Activated naive CD4-positive, alpha-beta T cell treated with anti-CD3 and anti-CD28 coated beads, Interleukin-2, amount 50 U/mL, for 16 hours (primary cell): ENCODE data around the gene RPTOR.

Experiments
- DNase-seq: peaks from one replicate; pipeline ENCODE4 v3.0.0-alpha.2; 2020

The RPTOR gene

DNA sequence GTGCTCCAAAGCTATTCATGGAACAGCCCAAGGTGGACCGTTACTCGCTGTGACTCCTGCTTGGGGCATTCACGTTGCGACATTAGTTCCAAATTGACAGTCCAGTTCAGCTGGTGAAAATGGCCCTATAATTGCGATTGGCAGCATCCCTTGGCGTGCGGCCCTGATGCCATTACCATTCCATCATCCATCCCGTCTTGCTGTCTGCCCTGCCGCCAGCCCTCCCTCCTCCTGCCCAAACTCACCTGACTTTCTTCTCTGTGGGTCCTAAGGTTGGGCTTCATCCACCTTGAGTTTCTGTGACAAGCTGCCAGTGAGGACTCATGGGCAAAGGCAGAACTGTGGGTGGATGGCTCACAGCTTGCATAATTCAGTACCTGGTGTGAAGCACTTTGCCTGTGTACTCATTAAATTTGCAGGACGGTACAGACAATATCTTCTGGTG lies 104.6 kb downstream of the RPTOR start:
- no peak for DNase-seq

DNA sequence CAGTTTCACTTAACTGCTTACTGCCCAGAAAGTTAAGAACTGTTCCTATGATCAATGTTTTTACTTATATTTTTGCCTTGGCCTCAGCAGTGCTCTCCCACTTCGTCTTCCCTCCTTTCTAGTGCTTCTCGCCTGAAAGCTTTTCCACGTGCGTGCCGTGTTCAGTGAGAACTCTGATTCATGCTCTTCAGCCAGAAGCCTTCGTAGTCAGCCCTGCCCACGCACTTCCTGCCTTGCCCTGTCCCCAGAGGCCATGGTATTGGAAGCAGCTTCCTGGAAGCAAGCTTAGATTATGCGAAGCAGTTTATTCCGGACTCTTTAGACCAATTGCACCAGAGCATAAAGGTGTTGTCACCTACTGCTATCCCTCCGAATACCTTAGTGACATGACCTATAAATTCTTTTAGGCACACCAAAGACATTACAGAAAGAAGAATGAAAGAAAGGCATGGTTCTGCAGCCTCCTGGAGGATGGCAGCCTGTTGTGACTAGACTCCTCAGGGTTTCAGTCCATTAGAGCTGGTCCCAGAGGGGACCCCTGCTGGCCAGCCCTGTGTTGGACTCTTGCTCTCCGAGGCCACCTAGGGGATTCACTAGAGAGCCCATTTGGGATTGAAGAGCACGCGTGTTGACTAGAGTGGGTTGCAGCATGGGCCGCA lies 105.2 kb downstream of the RPTOR start:
- DNase-seq: peak; percentile 82

DNA sequence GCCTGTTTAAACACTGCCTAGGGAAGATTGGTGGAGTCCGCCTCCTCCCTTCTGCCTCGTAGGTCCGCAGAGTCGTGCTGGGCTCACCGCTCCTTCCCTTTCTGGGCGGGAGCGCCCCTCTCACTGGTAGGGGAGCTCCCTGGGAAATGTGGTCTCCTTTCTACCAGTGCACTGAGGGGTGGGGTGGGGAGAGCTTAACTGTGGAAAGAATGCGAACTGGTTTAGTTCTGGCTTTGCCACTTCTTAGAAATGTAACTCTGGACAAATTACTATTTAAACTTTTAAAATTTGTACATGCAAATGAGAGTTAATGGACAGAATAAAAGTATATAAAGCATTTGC lies 105.7 kb downstream of the RPTOR start:
- no peak for DNase-seq

DNA sequence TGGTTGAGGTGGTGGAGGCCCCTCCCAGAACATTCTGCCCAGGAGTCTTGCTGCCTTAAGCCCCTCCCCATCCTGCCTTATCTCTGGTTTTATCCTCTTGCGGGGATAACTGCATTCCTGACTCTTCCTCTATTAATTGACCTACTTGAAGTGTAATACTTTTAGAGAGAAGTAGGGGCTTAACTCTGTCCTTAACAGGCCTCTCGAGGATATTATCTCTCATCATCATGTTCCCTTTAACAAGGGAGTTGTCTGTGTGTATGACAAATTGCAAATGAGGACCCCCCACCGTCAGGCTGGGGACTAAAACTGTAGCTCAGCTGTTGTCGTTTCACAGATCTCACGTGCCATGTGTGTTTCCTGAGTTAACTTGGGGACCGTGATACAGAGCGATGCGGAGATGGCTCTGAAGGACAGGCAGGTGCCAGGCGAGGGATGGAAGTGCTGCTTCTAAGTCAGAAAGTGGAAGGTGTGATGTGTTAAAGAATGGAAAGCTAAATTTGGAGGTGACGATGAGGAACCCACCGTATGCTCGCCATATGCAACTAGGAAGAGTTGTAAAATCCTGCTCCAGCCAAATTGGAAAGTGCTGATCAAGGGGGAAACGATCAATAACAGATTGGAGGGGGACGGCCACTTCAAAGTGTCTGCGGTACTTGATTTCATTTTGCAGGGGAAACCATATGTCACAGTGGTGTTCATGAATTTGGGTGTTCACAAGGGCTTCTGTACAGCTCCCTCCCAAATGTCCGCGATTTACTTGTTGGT lies 106.3 kb downstream of the RPTOR start:
- no peak for DNase-seq

DNA sequence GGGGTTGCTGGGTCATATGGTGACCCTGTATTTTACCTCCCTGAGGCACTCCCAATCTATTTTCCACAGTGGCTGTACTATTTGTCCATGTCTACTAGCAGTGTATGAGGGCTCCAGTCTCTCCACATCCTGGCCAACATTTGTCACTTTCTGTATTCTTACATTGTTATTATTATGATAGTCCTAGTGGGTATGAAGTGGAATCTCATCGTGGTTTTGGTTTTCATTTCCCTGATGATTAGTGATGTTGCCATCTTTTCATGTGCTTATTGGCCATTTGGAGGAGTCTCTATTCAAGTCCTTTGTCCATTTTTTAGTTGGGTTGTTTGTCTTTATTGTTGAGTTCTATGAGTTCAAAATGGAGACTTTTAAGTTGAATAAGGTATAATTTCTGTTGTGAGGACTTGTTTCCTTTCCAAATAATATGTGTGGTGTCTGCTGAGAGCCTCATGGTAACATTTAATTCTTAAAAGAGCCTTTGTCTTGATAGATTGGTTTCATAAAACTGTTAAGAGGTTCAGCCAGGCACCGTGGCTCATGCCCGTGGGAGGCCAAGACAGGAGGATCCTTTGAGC lies 108.2 kb downstream of the RPTOR start:
- DNase-seq: no peak

DNA sequence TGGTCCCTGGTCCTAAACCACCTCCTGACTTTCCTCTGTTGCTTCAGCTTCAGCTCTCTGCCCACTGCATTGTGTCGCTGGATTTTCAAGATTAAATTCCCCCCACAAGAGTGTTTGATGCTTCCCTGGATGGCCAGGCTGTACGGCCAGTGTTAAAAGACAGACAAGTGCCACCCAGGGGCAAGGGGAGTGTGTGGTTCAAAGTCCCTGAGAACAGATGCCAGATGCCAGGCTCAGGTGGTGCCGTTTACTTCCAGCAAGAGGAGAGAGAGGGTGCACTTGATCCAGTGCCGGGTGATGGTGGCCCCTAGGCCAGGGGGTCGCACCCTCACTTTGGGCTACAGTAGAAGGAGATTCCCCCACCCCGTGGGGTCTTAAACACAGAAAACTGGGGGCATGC lies 109.2 kb downstream of the RPTOR start:
- no peak for DNase-seq

DNA sequence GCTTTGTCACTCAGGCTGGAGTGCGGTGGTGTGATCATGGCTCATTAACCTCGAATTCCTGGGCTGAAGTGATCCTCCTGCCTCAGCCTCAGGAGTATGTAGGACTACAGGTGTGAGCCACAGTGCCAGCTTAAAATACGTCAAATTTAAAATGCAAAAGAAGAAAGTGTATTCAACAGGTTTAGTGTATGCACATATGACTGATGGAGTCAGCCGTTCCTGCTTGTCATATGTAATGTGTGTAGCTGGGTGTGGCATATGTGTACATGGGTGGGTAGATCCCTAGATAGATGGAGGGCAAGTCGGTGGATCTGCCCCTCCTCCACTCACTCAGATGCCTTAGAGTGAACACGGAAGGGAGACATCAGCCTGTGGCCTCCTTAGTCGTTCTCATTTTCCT lies 111.0 kb downstream of the RPTOR start:
- no peak for DNase-seq

DNA sequence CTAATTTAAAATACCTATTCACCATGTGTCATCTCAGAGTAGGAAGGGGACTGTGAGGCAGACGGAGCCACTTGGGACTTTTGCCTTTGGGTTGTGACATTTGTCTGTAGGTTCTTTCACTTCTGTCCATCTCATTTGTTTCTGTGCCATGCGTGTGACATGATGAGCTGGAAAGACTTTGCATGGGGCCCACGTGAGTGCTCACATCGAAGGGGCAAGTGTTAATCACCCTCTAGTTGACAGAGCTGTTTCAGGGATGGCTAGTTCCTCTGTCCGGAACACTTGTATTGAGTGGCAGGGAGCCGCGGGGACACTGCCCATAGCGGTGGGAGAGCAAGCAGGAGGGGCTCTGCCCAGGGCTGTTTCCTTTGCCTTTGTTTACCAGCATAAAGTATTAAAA lies 112.0 kb downstream of the RPTOR start:
- no peak for DNase-seq

DNA sequence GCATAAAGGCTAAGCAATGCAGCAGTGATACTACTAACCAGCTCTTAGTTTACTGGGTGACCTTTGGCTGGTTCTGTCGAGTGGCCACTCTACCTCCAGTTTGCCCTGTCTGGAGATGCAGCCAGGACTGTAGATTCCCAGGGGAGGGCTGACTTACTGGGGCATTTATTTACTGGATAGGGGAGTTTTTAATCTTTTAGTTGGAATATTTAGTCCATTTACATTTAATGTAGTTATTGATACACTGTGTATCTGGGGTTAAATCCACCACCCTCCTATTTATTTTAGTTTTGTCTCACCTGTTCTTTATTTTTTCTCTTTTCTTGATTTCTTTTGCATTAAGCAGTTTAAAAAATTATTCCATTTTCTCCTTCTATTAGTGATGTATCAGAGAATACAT lies 112.9 kb downstream of the RPTOR start:
- DNase-seq: no peak

DNA sequence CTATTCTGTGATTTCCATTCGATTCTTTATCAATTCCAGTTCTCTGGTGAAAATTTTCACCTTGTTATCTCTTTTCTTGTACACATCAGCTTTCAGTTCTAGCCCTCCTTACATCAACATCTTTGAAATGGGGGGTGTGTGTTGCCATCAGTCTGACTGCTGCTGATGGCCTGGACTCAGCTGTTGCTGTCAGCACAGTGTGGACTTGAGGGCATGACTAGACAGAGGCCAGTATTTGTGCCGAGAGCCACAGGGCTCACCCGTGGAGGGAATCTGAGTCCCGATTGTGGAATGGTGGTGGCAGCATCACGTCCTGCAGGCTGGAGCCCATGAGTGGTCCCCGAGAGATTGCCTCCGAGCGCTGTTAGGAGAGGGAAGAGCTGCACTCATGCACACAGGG lies 114.2 kb downstream of the RPTOR start:
- DNase-seq: no peak

DNA sequence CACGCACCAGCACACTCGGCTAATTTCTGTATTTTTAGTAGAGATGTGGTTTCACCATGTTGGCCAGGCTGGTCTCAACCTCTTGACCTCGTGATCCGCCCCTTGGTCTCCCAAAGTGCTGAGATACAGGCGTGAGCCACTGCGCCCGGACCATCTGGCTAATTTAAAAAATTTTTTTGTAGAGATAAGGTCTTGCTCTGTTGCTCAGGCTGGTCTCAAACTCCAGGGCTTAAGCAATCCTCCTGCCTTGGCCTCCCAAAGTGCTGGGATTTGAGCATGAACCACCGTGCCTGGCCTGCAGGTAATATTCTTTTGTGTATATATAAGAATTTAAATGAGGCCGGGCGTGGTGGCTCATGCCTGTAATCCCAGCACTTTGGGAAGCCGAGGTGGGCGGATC lies 115.0 kb downstream of the RPTOR start:
- no peak for DNase-seq

DNA sequence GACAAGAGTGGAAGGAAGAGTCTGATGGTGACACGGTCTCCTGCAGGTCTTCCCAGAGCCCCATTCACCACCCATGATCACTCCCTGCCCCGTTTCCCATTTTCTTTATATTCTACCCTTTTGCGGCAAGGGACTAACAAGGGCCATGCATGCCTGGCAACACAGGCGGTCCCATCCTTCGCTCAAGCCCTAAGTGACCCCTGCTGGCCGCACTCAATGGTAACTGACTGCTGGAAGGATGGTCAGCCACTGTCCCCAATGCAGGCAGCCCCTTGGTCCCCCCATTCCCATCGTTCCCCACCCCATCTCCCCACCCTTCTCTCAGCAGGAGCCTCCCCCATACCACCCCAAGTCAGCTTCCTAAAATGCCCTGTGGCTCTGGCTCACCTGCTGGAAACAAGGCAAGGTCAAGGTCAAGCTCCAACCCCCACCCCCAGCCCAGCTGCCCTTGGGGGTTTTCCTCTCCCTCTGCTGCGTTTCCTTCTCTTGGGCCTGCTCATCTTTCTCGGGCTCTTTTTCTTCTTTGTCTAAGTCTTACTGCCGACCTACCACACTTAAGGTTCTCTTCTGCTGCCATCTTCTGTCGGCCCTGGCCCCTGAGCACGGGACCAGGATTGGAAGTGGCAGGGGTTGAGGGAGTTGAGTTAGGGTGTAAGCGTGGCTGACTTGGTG lies 116.0 kb downstream of the RPTOR start:
- no peak for DNase-seq

DNA sequence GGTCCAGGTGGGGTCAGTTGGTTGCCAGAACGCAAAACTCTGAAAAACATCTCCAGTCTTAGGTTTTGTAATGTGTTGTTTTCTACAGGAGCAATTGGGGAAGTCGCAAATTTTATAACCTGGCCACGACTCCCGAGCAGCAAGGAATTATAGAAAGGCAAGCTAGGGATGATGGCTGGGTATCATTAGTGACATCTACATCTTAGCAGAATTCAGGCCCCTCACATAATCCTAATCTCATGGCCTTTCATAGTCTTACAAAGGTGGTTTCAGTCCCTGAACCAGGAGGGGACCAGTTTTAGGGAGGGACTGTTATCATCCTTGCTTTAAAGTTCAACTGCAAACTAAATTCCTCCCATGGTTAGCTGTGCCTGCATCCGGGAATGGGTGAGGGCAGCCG lies 117.9 kb downstream of the RPTOR start:
- DNase-seq: no peak

DNA sequence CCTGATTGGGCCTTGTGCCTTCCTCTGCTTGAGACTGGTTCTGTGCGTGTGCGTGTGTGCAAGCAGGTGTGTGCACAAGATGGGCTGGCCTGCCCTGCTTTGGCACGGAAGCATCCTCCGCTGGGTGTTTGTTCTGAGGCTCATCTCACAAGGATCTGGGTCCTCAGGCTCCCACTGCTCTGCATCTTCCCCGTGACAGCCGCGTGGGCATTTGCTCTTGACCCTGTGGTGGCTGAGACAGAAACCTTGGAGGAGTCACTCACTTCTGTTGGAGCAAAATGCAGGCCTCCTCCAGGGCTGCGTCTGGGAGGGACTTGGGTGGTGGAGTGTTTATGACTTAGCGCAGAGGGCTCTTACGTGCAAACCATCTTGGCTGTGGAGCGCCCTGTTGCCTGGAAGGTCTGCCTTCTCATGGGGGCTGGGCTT lies 119.2 kb downstream of the RPTOR start:
- DNase-seq: peak; percentile 54

DNA sequence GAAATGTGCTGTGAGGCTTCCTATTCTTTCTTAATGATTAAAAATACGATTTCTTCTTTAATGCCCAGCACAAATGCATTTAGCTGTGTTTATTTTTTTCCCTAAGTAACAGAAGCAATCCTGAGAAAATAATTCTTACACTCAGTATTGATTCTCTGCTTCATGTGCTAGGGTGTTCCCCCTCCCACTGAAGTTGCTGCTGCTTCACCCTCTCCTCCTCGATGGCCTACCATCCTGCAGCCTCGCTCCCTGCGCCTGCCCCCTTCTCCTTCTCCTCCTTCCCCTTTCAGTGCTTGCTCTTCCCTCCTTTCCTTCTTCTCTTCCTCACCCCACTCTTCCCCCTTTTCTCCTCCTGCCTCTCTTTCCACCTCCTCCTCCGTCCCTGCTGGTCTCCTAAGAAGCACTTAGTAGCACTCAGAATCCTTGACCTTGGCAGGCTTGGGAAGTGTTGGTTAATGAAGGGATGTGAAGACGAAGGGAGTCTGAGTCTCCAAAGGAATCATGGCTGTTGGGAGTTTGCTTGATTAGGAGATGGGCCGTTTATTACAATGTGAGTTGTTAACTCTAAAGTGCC lies 119.7 kb downstream of the RPTOR start:
- DNase-seq: no peak

DNA sequence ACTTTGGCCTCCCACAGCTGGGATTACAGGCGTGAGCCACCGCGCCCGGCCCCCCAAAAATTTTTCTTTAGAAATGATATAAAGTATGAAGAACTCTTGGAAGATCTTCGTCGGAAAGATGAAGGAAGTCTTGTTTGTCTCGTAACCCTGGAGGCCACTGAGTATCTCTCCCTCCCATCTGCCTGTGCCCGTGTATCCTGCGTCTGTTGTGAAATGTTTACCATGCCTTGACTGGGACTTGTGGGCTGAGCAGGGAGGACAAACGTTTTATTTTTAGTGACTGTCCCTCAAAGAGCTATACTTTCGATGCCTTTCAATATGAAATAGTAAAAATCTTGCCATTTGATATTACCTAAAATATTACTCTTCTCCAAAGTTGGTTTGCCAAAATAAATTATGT lies 121.2 kb downstream of the RPTOR start:
- no peak for DNase-seq

DNA sequence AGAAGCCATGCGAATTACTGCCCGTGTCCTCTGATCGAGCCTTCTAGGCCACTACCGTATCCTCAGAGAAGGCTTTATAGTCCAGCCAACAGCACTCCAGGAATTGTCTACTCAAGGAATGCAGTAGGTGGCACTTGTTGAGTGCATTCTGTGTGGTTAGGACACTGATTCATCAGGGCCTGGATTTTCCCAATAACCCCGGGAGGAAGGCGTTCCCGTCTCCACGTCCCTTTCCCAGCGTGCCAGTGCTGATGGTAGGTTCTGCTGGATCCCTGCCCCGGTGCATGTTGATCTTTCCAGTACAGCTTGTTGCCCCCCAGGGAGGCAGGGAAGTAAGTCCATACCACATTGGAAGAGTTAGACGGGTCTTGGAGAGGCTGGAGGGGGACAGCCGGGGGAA lies 122.2 kb downstream of the RPTOR start:
- DNase-seq: no peak

DNA sequence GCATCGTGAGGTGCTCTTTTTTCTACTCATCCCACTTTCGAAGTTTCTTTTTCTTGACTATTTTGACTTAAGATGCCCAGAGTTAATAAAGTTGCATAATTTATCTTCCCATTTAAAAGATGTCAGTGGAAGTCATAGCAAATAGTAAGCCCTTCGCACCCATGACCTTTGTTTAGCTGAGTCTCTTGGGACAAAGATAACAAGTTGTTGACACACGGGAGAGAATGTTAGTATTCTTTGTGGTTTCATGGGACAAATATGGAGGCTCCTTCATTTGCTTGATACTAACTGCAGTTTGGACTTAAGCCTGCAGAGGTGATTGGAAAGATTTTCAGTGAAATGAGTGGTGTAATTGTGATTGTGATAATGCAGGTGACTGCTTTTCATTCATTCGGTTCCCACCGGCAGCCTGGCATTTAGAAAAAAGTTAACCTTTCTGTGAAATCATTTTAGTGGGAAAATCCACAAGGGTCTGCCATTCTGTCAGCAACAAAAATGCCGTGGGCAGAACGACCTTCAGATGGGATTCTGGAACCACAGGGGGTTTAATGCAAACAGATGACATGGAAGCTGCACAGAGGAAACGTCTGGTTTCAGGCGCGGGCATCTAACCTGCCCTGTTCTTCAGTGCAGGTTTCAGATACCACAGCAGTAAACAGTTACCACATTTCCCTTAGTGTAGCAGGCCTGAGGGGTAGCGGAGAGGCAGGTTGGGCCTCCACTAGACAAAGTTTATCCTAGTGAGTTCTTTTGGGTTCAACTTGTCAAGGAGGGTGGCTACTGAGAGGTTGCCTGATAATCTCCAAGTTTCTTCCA lies 123.0 kb downstream of the RPTOR start:
- no peak for DNase-seq

DNA sequence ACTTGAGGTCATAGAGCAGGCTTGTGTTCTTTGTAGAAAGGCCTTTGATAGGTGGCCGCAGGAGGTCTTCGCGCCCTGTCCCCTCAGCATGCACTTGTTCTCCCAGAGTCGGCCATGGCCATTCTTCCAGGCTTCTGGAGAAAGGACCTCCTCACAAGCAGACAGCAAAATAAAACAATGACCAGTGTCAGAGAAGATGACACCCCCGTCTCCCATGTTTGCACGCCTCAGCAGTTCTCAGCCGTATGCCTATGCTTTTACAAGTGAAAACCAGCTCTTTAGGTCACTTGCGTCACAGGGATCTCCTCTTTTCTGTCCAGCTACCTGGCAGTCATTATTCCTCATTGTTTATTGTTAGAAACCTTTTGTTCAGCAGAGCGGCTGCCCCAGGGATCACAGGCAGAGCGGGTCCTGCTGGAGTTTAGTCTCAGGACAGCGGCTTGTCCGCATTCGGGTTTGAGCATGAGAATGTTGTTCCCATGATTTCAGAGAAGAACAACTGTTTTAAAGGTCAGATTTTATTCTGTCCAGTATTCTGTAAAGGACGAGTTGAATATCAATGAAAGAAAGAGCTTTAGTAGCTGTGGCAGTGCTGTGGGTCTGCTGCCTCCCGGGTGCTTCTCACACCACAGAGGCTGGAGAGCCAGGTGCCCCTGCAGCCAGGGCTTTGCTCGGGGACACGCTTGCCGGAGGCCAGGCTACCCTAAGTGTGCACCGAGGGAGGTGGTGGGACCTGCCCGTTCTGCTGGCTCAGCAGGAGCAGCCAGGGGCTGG lies 123.9 kb downstream of the RPTOR start:
- no peak for DNase-seq

DNA sequence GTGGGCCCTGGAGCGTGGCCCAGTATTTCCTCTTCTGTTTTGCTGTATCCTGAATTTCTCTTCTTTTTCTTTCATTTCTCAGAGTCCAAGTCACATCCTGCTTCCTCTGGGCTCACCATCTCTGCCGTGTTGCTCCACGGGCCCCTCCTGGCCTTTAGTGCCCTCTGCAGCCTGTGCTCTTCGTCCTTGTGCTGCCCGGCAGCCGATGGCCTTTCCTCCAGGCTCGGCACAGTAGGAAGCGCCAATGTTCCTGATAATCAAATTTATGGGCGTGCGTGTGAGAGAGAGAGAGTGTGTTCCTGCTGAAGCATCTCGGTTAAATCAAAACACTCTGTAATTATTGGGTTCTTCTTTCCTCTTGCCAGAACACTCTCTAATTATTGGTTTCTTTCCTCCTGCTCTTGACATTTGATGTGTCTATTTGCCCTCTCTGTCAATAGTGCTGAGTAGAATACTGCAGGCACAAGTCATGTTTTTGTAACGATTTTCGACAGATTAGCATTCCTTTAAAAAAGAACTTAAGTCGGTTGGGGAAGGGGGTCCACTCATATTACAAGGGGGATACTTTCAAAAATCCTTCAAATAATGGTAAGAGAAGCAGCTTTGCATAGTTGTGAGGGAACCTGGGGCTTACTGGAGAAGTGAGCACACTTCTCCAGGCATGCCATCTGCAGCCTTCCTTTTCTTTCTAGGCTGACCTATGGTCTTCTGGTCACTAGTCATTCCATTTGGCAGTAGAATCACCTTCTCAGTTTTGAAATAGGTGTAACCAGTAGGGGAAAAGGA lies 126.6 kb downstream of the RPTOR start:
- no peak for DNase-seq

DNA sequence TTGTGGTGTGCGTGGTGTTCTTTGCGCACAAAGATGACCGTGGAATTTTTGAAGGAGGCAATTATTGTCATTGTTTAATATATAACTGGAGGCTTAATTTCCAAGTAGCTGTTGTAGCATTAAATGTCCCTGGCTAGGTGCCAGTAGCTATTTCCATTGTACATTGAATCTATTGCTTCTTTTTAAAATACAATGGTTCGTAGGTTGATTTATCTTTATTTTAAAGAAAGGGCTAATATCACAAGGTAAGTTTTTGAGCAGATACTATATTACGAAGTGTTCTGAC lies 127.1 kb downstream of the RPTOR start:
- no peak for DNase-seq
